H9 (cell line): ENCODE measurements around the gene EXOC8. TPM values are rescaled to one million over a fixed set of nuclear protein-coding genes. Genes with fewer than 3 reads are reported as not detected.

Experiments
- DNase-seq: peaks from one replicate; pipeline ENCODE4 v3.0.0-alpha.2; 2017
- H2AFZ ChIP-seq: one replicate; pipeline ENCODE4 v1.6.1; 2013; ENCODE audit warnings: mild to moderate bottlenecking, low read length, control low read depth, moderate library complexity
- H2AK5ac ChIP-seq: 2 replicates; pipeline ENCODE4 v1.6.1; 2013; ENCODE audit warnings: low read length, control low read depth, mixed read lengths; ENCODE audit not compliant: insufficient read length
- H2BK120ac ChIP-seq: one replicate; pipeline ENCODE4 v1.6.1; 2013; ENCODE audit warnings: low read depth, mild to moderate bottlenecking, low read length, control low read depth, inconsistent platforms; ENCODE audit not compliant: poor library complexity, severe bottlenecking
- H2BK12ac ChIP-seq: 2 replicates; pipeline ENCODE4 v1.6.1; 2013; ENCODE audit warnings: low read length, control low read depth, mixed read lengths, low read depth; ENCODE audit not compliant: insufficient read length
- H2BK15ac ChIP-seq: 2 replicates; pipeline ENCODE4 v1.6.1; 2013; ENCODE audit warnings: low read depth, low read length, control low read depth
- H2BK20ac ChIP-seq: one replicate; pipeline ENCODE4 v1.6.1; 2013; ENCODE audit warnings: low read depth, mild to moderate bottlenecking, low read length, control low read depth, inconsistent platforms; ENCODE audit not compliant: poor library complexity, severe bottlenecking
- H2BK5ac ChIP-seq: 2 replicates; pipeline ENCODE4 v1.6.1; 2013; ENCODE audit warnings: low read length, control low read depth, mixed read lengths; ENCODE audit not compliant: insufficient read length
- H3K14ac ChIP-seq: 2 replicates; pipeline ENCODE4 v1.6.1; 2013; ENCODE audit warnings: low read length, control low read depth; ENCODE audit not compliant: insufficient read depth
- H3K18ac ChIP-seq: 2 replicates; pipeline ENCODE4 v1.6.1; 2013; ENCODE audit warnings: low read depth, mild to moderate bottlenecking, mixed read lengths, low read length, control low read depth; ENCODE audit not compliant: insufficient read length
- H3K23ac ChIP-seq: 2 replicates; pipeline ENCODE4 v1.6.1; 2013; ENCODE audit warnings: low read length, control low read depth, mixed read lengths, low read depth; ENCODE audit not compliant: insufficient read length
- H3K23me2 ChIP-seq: 2 replicates; pipeline ENCODE4 v1.6.1; 2013; ENCODE audit warnings: low read depth, mild to moderate bottlenecking, mixed read lengths, low read length, control low read depth; ENCODE audit not compliant: insufficient read length, poor library complexity, severe bottlenecking
- H3K27ac ChIP-seq: 2 replicates; pipeline ENCODE4 v1.5.1; 2013; ENCODE audit warnings: low read length, control low read depth, mixed read lengths, low read depth; ENCODE audit not compliant: insufficient read length
- H3K27me3 ChIP-seq: 2 replicates; pipeline ENCODE4 v1.6.1; 2013; ENCODE audit warnings: low read length, control low read depth, inconsistent platforms; ENCODE audit not compliant: insufficient read depth
- H3K4ac ChIP-seq: 2 replicates; pipeline ENCODE4 v1.6.1; 2013; ENCODE audit warnings: low read depth, mild to moderate bottlenecking, control low read depth, inconsistent platforms, low read length, moderate library complexity
- H3K4me1 ChIP-seq: 2 replicates; pipeline ENCODE4 v1.6.1; 2013; ENCODE audit warnings: low read length, control low read depth, inconsistent platforms; ENCODE audit not compliant: insufficient read depth
- H3K4me2 ChIP-seq: 2 replicates; pipeline ENCODE4 v1.6.1; 2013; ENCODE audit warnings: low read length, control low read depth, mixed read lengths; ENCODE audit not compliant: insufficient read length, insufficient read depth
- H3K56ac ChIP-seq: 2 replicates; pipeline ENCODE4 v1.6.1; 2013; ENCODE audit warnings: low read depth, mild to moderate bottlenecking, mixed read lengths, low read length, control low read depth; ENCODE audit not compliant: insufficient read length
- H3K79me1 ChIP-seq: 2 replicates; pipeline ENCODE4 v1.6.1; 2013; ENCODE audit warnings: low read depth, mild to moderate bottlenecking, moderate library complexity, low read length, control low read depth, inconsistent platforms; ENCODE audit not compliant: insufficient read depth, poor library complexity, severe bottlenecking
- H3K79me2 ChIP-seq: 2 replicates; pipeline ENCODE4 v1.6.1; 2013; ENCODE audit warnings: low read length, control low read depth, inconsistent platforms; ENCODE audit not compliant: insufficient read depth
- H3K9ac ChIP-seq: 2 replicates; pipeline ENCODE4 v1.6.1; 2013; ENCODE audit warnings: low read length, control low read depth, mixed read lengths; ENCODE audit not compliant: insufficient read length; ENCODE audit errors: extremely low read depth
- H3K9me3 ChIP-seq: one replicate; pipeline ENCODE4 v1.6.1; 2013; ENCODE audit warnings: low read depth, low read length, inconsistent platforms; ENCODE audit not compliant: control insufficient read depth
- H3T11ph ChIP-seq: one replicate; pipeline ENCODE4 v1.6.1; 2013; ENCODE audit warnings: mild to moderate bottlenecking, low read length, control low read depth, inconsistent platforms
- H4K20me1 ChIP-seq: one replicate; pipeline ENCODE4 v1.6.1; 2013; ENCODE audit not compliant: control insufficient read depth, insufficient read length, insufficient read depth
- H4K5ac ChIP-seq: 2 replicates; pipeline ENCODE4 v1.6.1; 2013; ENCODE audit warnings: low read depth, mild to moderate bottlenecking, mixed read lengths, low read length, control low read depth; ENCODE audit not compliant: insufficient read length
- H4K8ac ChIP-seq: replicated peaks from 2 replicates; pipeline ENCODE4 v1.6.1; 2013; ENCODE audit warnings: low read length, control low read depth, mixed read lengths, low read depth; ENCODE audit not compliant: insufficient read length
- H4K91ac ChIP-seq: 2 replicates; pipeline ENCODE4 v1.6.1; 2013; ENCODE audit warnings: low read depth, mild to moderate bottlenecking, moderate library complexity, mixed read lengths, low read length, control low read depth; ENCODE audit not compliant: insufficient read length
- H3K27ac Mint-ChIP-seq, 3 experiments: 2 replicates in 2 of 3; 3 replicates in 1 of 3; pipeline ENCODE4 v1.8.0; 2020 to 2021; ENCODE audit warnings: mixed read lengths in 3 of 3, mild to moderate bottlenecking in 1 of 3, moderate library complexity in 1 of 3
- H3K27me3 Mint-ChIP-seq: 2 replicates; pipeline ENCODE4 v1.8.0; 2021; ENCODE audit warnings: low read depth, mild to moderate bottlenecking, moderate library complexity, mixed read lengths
- H3K36me3 Mint-ChIP-seq, 3 experiments: 2 replicates in 2 of 3; 3 replicates in 1 of 3; pipeline ENCODE4 v1.8.0; 2020 to 2021; ENCODE audit warnings: low read depth in 3 of 3, mixed read lengths in 3 of 3; ENCODE audit not compliant: insufficient read depth in 1 of 3
- H3K4me1 Mint-ChIP-seq, 2 experiments: 2 replicates each; pipeline ENCODE4 v1.8.0; 2020; ENCODE audit warnings: mixed read lengths in 2 of 2
- H3K4me3 Mint-ChIP-seq, 2 experiments: 2 replicates in 1 of 2; 3 replicates in 1 of 2; pipeline ENCODE4 v1.8.0; 2020 to 2021; ENCODE audit warnings: mild to moderate bottlenecking in 2 of 2, mixed read lengths in 2 of 2, moderate library complexity in 1 of 2
- H3K9me3 Mint-ChIP-seq, 2 experiments: 2 replicates in 1 of 2; 3 replicates in 1 of 2; pipeline ENCODE4 v1.8.0; 2020; ENCODE audit warnings: mild to moderate bottlenecking in 2 of 2, mixed read lengths in 2 of 2, moderate library complexity in 1 of 2
- CTCF ChIP-seq: fragments of 200-600 bp; sonication (generic); conservative IDR thresholded peaks from 3 replicates; pipeline ENCODE4 v1.8.0; 2021; ENCODE audit warnings: antibody characterized with exemption, mild to moderate bottlenecking
- WGBS: extraction: QIAGEN DNeasy Blood & Tissue Kit; methylation state at CpG from one replicate; pipeline ENCODE4 v1.1.7; 2013; ENCODE audit warnings: missing lambda C conversion rate, low lambda C conversion rate, mixed read lengths; ENCODE audit not compliant: insufficient read length; ENCODE audit errors: extremely low coverage; 5-methylcytosine and 5-hydroxymethylcytosine counted together
- total RNA-seq: library from RNA; stranded (reverse); gene quantifications from 2 replicates; pipeline ENCODE4 v1.2.1, GENCODE V29; 2021

EXOC8 gene
- total RNA-seq, 1 experiment from 2014 or later: 10.8 TPM

DNA sequence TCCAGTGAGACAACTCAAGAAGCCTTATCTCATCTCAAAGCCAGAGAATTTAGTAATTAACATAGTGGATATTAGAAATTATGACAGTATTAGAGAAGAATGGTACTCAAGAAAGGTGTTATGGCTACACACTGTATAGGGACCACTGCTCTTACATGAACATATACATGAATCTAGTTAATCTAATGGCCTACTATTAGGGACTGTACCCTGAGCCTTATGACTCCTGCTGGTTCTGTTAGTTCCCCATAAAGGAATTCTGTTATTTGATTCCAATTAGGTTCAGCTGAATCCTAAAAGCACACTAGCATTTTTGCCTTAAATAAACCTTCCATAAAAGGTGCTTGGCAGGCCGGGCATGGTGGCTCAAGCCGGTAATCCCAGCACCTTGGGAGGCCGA, 44.8 kb upstream of the EXOC8 start:
- Histone ChIP-seq H3K79me1 (no peaks in the 10 kb centered on the region), H4K91ac (no peak overlapping the region), H3K56ac (no peak overlapping the region), H4K8ac (no peak overlapping the region), H3K18ac (no peak overlapping the region), H3K4ac (no peak overlapping the region), H3K23ac (no peak overlapping the region), H2AFZ (no peak overlapping the region), H3T11ph (no peak overlapping the region), H3K27ac (no peak overlapping the region), H3K27me3 (no peaks in the 10 kb centered on the region), H3K23me2 (no peaks in the 10 kb centered on the region), H2BK5ac (no peak overlapping the region), H3K4me2 (no peak overlapping the region), H2BK12ac (no peak overlapping the region), H3K9ac (no peak overlapping the region), H4K5ac (no peak overlapping the region), H4K20me1 (no peaks in the 10 kb centered on the region), H2BK15ac (no peak overlapping the region), H2BK20ac (no peak overlapping the region), H3K79me2 (no peaks in the 10 kb centered on the region), H3K14ac (no peak overlapping the region), H3K4me1 (no peaks in the 10 kb centered on the region), H2AK5ac (no peak overlapping the region), H2BK120ac (no peak overlapping the region), H3K9me3 (no peaks in the 10 kb centered on the region)
- TF ChIP-seq CTCF: no peak
- Mint-ChIP-seq H3K4me1 (peaks cover 6 to 11% of the 10 kb centered on the region in 2 experiments), H3K27me3 (no peaks in the 10 kb centered on the region), H3K27ac (no peak overlapping the region), H3K4me3 (no peak overlapping the region), H3K9me3 (no peaks in the 10 kb centered on the region), H3K36me3 (no peaks in the 10 kb centered on the region)
- no peak for DNase-seq
- no CpG with 5 or more reads among the region's 3 CpGs for WGBS
